H9 (cell line): ENCODE data around the gene SEPTIN5. TPM values are rescaled to one million over a fixed set of nuclear protein-coding genes. Genes with fewer than 3 reads are reported as not detected.
A peak's percentile ranks its signal among the peaks of the same experiment; 100 is the strongest.

Experiments
- DNase-seq: peaks from one replicate; pipeline ENCODE4 v3.0.0-alpha.2; 2017
- H2AFZ ChIP-seq: one replicate; pipeline ENCODE4 v1.6.1; 2013; ENCODE audit warnings: mild to moderate bottlenecking, low read length, control low read depth, moderate library complexity
- H2AK5ac ChIP-seq: 2 replicates; pipeline ENCODE4 v1.6.1; 2013; ENCODE audit warnings: low read length, control low read depth, mixed read lengths; ENCODE audit not compliant: insufficient read length
- H2BK120ac ChIP-seq: one replicate; pipeline ENCODE4 v1.6.1; 2013; ENCODE audit warnings: low read depth, mild to moderate bottlenecking, low read length, control low read depth, inconsistent platforms; ENCODE audit not compliant: poor library complexity, severe bottlenecking
- H2BK12ac ChIP-seq: 2 replicates; pipeline ENCODE4 v1.6.1; 2013; ENCODE audit warnings: low read length, control low read depth, mixed read lengths, low read depth; ENCODE audit not compliant: insufficient read length
- H2BK15ac ChIP-seq: 2 replicates; pipeline ENCODE4 v1.6.1; 2013; ENCODE audit warnings: low read depth, low read length, control low read depth
- H2BK20ac ChIP-seq: one replicate; pipeline ENCODE4 v1.6.1; 2013; ENCODE audit warnings: low read depth, mild to moderate bottlenecking, low read length, control low read depth, inconsistent platforms; ENCODE audit not compliant: poor library complexity, severe bottlenecking
- H2BK5ac ChIP-seq: 2 replicates; pipeline ENCODE4 v1.6.1; 2013; ENCODE audit warnings: low read length, control low read depth, mixed read lengths; ENCODE audit not compliant: insufficient read length
- H3K14ac ChIP-seq: 2 replicates; pipeline ENCODE4 v1.6.1; 2013; ENCODE audit warnings: low read length, control low read depth; ENCODE audit not compliant: insufficient read depth
- H3K18ac ChIP-seq: 2 replicates; pipeline ENCODE4 v1.6.1; 2013; ENCODE audit warnings: low read depth, mild to moderate bottlenecking, mixed read lengths, low read length, control low read depth; ENCODE audit not compliant: insufficient read length
- H3K23ac ChIP-seq: 2 replicates; pipeline ENCODE4 v1.6.1; 2013; ENCODE audit warnings: low read length, control low read depth, mixed read lengths, low read depth; ENCODE audit not compliant: insufficient read length
- H3K23me2 ChIP-seq: 2 replicates; pipeline ENCODE4 v1.6.1; 2013; ENCODE audit warnings: low read depth, mild to moderate bottlenecking, mixed read lengths, low read length, control low read depth; ENCODE audit not compliant: insufficient read length, poor library complexity, severe bottlenecking
- H3K27ac ChIP-seq: 2 replicates; pipeline ENCODE4 v1.5.1; 2013; ENCODE audit warnings: low read length, control low read depth, mixed read lengths, low read depth; ENCODE audit not compliant: insufficient read length
- H3K27me3 ChIP-seq: 2 replicates; pipeline ENCODE4 v1.6.1; 2013; ENCODE audit warnings: low read length, control low read depth, inconsistent platforms; ENCODE audit not compliant: insufficient read depth
- H3K4ac ChIP-seq: 2 replicates; pipeline ENCODE4 v1.6.1; 2013; ENCODE audit warnings: low read depth, mild to moderate bottlenecking, control low read depth, inconsistent platforms, low read length, moderate library complexity
- H3K4me1 ChIP-seq: 2 replicates; pipeline ENCODE4 v1.6.1; 2013; ENCODE audit warnings: low read length, control low read depth, inconsistent platforms; ENCODE audit not compliant: insufficient read depth
- H3K4me2 ChIP-seq: 2 replicates; pipeline ENCODE4 v1.6.1; 2013; ENCODE audit warnings: low read length, control low read depth, mixed read lengths; ENCODE audit not compliant: insufficient read length, insufficient read depth
- H3K56ac ChIP-seq: 2 replicates; pipeline ENCODE4 v1.6.1; 2013; ENCODE audit warnings: low read depth, mild to moderate bottlenecking, mixed read lengths, low read length, control low read depth; ENCODE audit not compliant: insufficient read length
- H3K79me1 ChIP-seq: 2 replicates; pipeline ENCODE4 v1.6.1; 2013; ENCODE audit warnings: low read depth, mild to moderate bottlenecking, moderate library complexity, low read length, control low read depth, inconsistent platforms; ENCODE audit not compliant: insufficient read depth, poor library complexity, severe bottlenecking
- H3K79me2 ChIP-seq: 2 replicates; pipeline ENCODE4 v1.6.1; 2013; ENCODE audit warnings: low read length, control low read depth, inconsistent platforms; ENCODE audit not compliant: insufficient read depth
- H3K9ac ChIP-seq: 2 replicates; pipeline ENCODE4 v1.6.1; 2013; ENCODE audit warnings: low read length, control low read depth, mixed read lengths; ENCODE audit not compliant: insufficient read length; ENCODE audit errors: extremely low read depth
- H3K9me3 ChIP-seq: one replicate; pipeline ENCODE4 v1.6.1; 2013; ENCODE audit warnings: low read depth, low read length, inconsistent platforms; ENCODE audit not compliant: control insufficient read depth
- H3T11ph ChIP-seq: one replicate; pipeline ENCODE4 v1.6.1; 2013; ENCODE audit warnings: mild to moderate bottlenecking, low read length, control low read depth, inconsistent platforms
- H4K20me1 ChIP-seq: one replicate; pipeline ENCODE4 v1.6.1; 2013; ENCODE audit not compliant: control insufficient read depth, insufficient read length, insufficient read depth
- H4K5ac ChIP-seq: 2 replicates; pipeline ENCODE4 v1.6.1; 2013; ENCODE audit warnings: low read depth, mild to moderate bottlenecking, mixed read lengths, low read length, control low read depth; ENCODE audit not compliant: insufficient read length
- H4K8ac ChIP-seq: replicated peaks from 2 replicates; pipeline ENCODE4 v1.6.1; 2013; ENCODE audit warnings: low read length, control low read depth, mixed read lengths, low read depth; ENCODE audit not compliant: insufficient read length
- H4K91ac ChIP-seq: 2 replicates; pipeline ENCODE4 v1.6.1; 2013; ENCODE audit warnings: low read depth, mild to moderate bottlenecking, moderate library complexity, mixed read lengths, low read length, control low read depth; ENCODE audit not compliant: insufficient read length
- H3K27ac Mint-ChIP-seq, 3 experiments: 2 replicates in 2 of 3; 3 replicates in 1 of 3; pipeline ENCODE4 v1.8.0; 2020 to 2021; ENCODE audit warnings: mixed read lengths in 3 of 3, mild to moderate bottlenecking in 1 of 3, moderate library complexity in 1 of 3
- H3K27me3 Mint-ChIP-seq: 2 replicates; pipeline ENCODE4 v1.8.0; 2021; ENCODE audit warnings: low read depth, mild to moderate bottlenecking, moderate library complexity, mixed read lengths
- H3K36me3 Mint-ChIP-seq, 3 experiments: 2 replicates in 2 of 3; 3 replicates in 1 of 3; pipeline ENCODE4 v1.8.0; 2020 to 2021; ENCODE audit warnings: low read depth in 3 of 3, mixed read lengths in 3 of 3; ENCODE audit not compliant: insufficient read depth in 1 of 3
- H3K4me1 Mint-ChIP-seq, 2 experiments: 2 replicates each; pipeline ENCODE4 v1.8.0; 2020; ENCODE audit warnings: mixed read lengths in 2 of 2
- H3K4me3 Mint-ChIP-seq, 2 experiments: 2 replicates in 1 of 2; 3 replicates in 1 of 2; pipeline ENCODE4 v1.8.0; 2020 to 2021; ENCODE audit warnings: mild to moderate bottlenecking in 2 of 2, mixed read lengths in 2 of 2, moderate library complexity in 1 of 2
- H3K9me3 Mint-ChIP-seq, 2 experiments: 2 replicates in 1 of 2; 3 replicates in 1 of 2; pipeline ENCODE4 v1.8.0; 2020; ENCODE audit warnings: mild to moderate bottlenecking in 2 of 2, mixed read lengths in 2 of 2, moderate library complexity in 1 of 2
- CTCF ChIP-seq: fragments of 200-600 bp; sonication (generic); conservative IDR thresholded peaks from 3 replicates; pipeline ENCODE4 v1.8.0; 2021; ENCODE audit warnings: antibody characterized with exemption, mild to moderate bottlenecking
- WGBS: extraction: QIAGEN DNeasy Blood & Tissue Kit; methylation state at CpG from one replicate; pipeline ENCODE4 v1.1.7; 2013; ENCODE audit warnings: missing lambda C conversion rate, low lambda C conversion rate, mixed read lengths; ENCODE audit not compliant: insufficient read length; ENCODE audit errors: extremely low coverage; 5-methylcytosine and 5-hydroxymethylcytosine counted together
- total RNA-seq: library from RNA; stranded (reverse); gene quantifications from 2 replicates; pipeline ENCODE4 v1.2.1, GENCODE V29; 2021

The SEPTIN5 gene
- total RNA-seq, 1 experiment from 2014 or later, result 17.8 TPM

- Mint-ChIP-seq H3K4me3 (no peak overlapping the region), H3K27ac (0 out of 7 replicates have a peak overlapping the region, but pooled peaks of 1 of the 3 experiments have one; percentile 44), H3K4me1 (peaks cover 6 to 9% of the 10 kb centered on the region in 2 experiments), H3K36me3 (no peaks in the 10 kb centered on the region), H3K9me3 (no peaks in the 10 kb centered on the region), H3K27me3 (peaks cover 13% of the 10 kb centered on the region)
- Histone ChIP-seq H3K27ac (no peak overlapping the region), H3K27me3 (no peaks in the 10 kb centered on the region), H2BK15ac (no peak overlapping the region), H3K23me2 (peaks cover under 1% of the 10 kb centered on the region), H3K14ac (no peak overlapping the region), H3K79me1 (no peaks in the 10 kb centered on the region), H4K20me1 (no peaks in the 10 kb centered on the region), H3K4me1 (no peaks in the 10 kb centered on the region), H4K5ac (no peak overlapping the region), H3T11ph (no peak overlapping the region), H3K79me2 (no peaks in the 10 kb centered on the region), H3K9ac (no peak overlapping the region), H2BK5ac (no peak overlapping the region), H3K18ac (no peak overlapping the region), H3K4me2 (no peak overlapping the region), H2AFZ (no peak overlapping the region), H3K23ac (no peak overlapping the region), H2AK5ac (no peak overlapping the region), H2BK12ac (no peak overlapping the region), H2BK120ac (no peak overlapping the region), H3K4ac (no peak overlapping the region), H4K91ac (no peak overlapping the region), H4K8ac (no peak overlapping the region), H3K9me3 (no peaks in the 10 kb centered on the region), H3K56ac (no peak overlapping the region), H2BK20ac (no peak overlapping the region)
- TF ChIP-seq CTCF, result no peak
- no peak for DNase-seq
- no CpG with 5 or more reads among the region's 21 CpGs for WGBS
Observed at GRCh38 chr22:19735665-19736510, 21.6 kb downstream of the SEPTIN5 start.
